Naive thymus-derived CD4-positive, alpha-beta T cell (primary cell): ENCODE measurements around the gene PTPRE. TPM values are rescaled to one million over a fixed set of nuclear protein-coding genes. Genes with fewer than 3 reads are reported as not detected.

Source experiments
- ATAC-seq: fragments of 150-1000 bp; cut with Tn5 transposase; 2 replicates; pipeline ENCODE4 v1.10.0; 2021; ENCODE audit warnings: mild to moderate bottlenecking, moderate library complexity
- CTCF ChIA-PET: fragments of 350-600 bp; sonication (Branson Sonifier 250); formaldehyde crosslinking; loops from one replicate; lab custom pipeline; 2021; ENCODE audit warnings: antibody characterized with exemption; lab: Charles Lee
- POLR2A ChIA-PET: fragments of 350-600 bp; sonication (Branson Sonifier 250); formaldehyde crosslinking; loops from one replicate; lab custom pipeline; 2021; ENCODE audit warnings: antibody characterized with exemption, inconsistent platforms; lab: Charles Lee
- DNase-seq, 9 donors: peaks; one replicate each; pipeline versions ENCODE4 v3.0.0 to v3.0.0-alpha.2; 2020 to 2022; ENCODE audit warnings: mixed read lengths in 1 of 9
- H3K27ac ChIP-seq: one replicate; pipeline ENCODE4 v1.7.0; 2013; ENCODE audit warnings: mild to moderate bottlenecking, low read depth, low read length, moderate library complexity
- H3K27me3 ChIP-seq, 2 donors: one replicate each; pipeline ENCODE4 v1.7.0; 2013; ENCODE audit warnings: low read length in 2 of 2, mild to moderate bottlenecking in 2 of 2, moderate library complexity in 2 of 2; ENCODE audit not compliant: control insufficient read depth in 2 of 2, insufficient read depth in 2 of 2
- H3K36me3 ChIP-seq, 3 experiments: 1 replicate in 2 of 3; 2 replicates in 1 of 3; pipeline ENCODE4 v1.7.0; 2013; ENCODE audit warnings: low read length in 3 of 3, mild to moderate bottlenecking in 3 of 3, moderate library complexity in 1 of 3; ENCODE audit not compliant: insufficient read depth in 3 of 3, control insufficient read depth in 2 of 3
- H3K4me1 ChIP-seq, 2 donors: one replicate each; pipeline ENCODE4 v1.7.0; 2013; ENCODE audit warnings: low read length in 2 of 2, mild to moderate bottlenecking in 2 of 2, moderate library complexity in 1 of 2; ENCODE audit not compliant: control insufficient read depth in 2 of 2, insufficient read depth in 2 of 2
- H3K4me3 ChIP-seq: 2 replicates; pipeline ENCODE4 v1.7.0; 2013; ENCODE audit warnings: mild to moderate bottlenecking, low read length
- H3K9me3 ChIP-seq, 3 experiments: 1 replicate in 2 of 3; 2 replicates in 1 of 3; pipeline ENCODE4 v1.7.0; 2013; ENCODE audit warnings: low read length in 3 of 3; ENCODE audit not compliant: control insufficient read depth in 2 of 3
- H3K27ac Mint-ChIP-seq, 9 donors: one replicate each; pipeline ENCODE4 v1.8.0; 2020 to 2022; ENCODE audit warnings: mixed read lengths in 9 of 9, mild to moderate bottlenecking in 8 of 9, moderate library complexity in 5 of 9, inconsistent platforms in 2 of 9
- H3K27me3 Mint-ChIP-seq, 5 donors: one replicate each; pipeline ENCODE4 v1.8.0; 2021 to 2022; ENCODE audit warnings: mixed read lengths in 5 of 5, mild to moderate bottlenecking in 1 of 5
- H3K36me3 Mint-ChIP-seq, 5 donors: one replicate each; pipeline ENCODE4 v1.8.0; 2020 to 2022; ENCODE audit warnings: mixed read lengths in 5 of 5, mild to moderate bottlenecking in 3 of 5, inconsistent platforms in 1 of 5
- H3K4me1 Mint-ChIP-seq, 7 donors: one replicate each; pipeline ENCODE4 v1.8.0; 2020 to 2022; ENCODE audit warnings: mixed read lengths in 7 of 7, mild to moderate bottlenecking in 3 of 7, inconsistent platforms in 1 of 7
- H3K4me3 Mint-ChIP-seq, 10 donors: one replicate each; pipeline ENCODE4 v1.8.0; 2020 to 2022; ENCODE audit warnings: mild to moderate bottlenecking in 10 of 10, mixed read lengths in 10 of 10, moderate library complexity in 6 of 10, inconsistent platforms in 2 of 10
- H3K9me3 Mint-ChIP-seq, 11 donors: one replicate each; pipeline ENCODE4 v1.8.0; 2020 to 2022; ENCODE audit warnings: mixed read lengths in 11 of 11, mild to moderate bottlenecking in 4 of 11, inconsistent platforms in 1 of 11, moderate library complexity in 1 of 11
- intact Hi-C, 2 donors: fragments of 100-400 bp; cut with micrococcal nuclease; formaldehyde crosslinking; loops; one replicate each; pipeline ENCODE4 v1.15.1; 2023
- polyA plus RNA-seq, 2 donors: library from polyadenylated mRNA; unstranded; fragments of 300-500 nt; fragmentation: Illumina TruSeq; gene quantifications; one replicate each; pipeline ENCODE4 v1.2.3, GENCODE V29; 2021
- total RNA-seq, 6 experiments: library from RNA in 5 of 6; stranded (reverse) in 5 of 6; gene quantifications; 1 replicate in 5 of 6; 2 replicates in 1 of 6; pipeline ENCODE4 v1.2.3 and lab custom pipeline; 2021 to 2026

PTPRE gene
- total and polyA plus RNA-seq, 7 experiments from 2014 or later = 6.6 to 237 (median 27.9) TPM

GRCh38 chr10:128095753-128096469 lies 189.0 kb downstream of the PTPRE start:
- Histone ChIP-seq H3K27me3 (no peaks in the 10 kb centered on the region), H3K9me3 (no peaks in the 10 kb centered on the region), H3K36me3 (no peaks in the 10 kb centered on the region), H3K4me3 (peak overlapping the region; percentile 2), H3K4me1 (peaks cover 9 to 25% of the 10 kb centered on the region in 2 donors), H3K27ac (no peak overlapping the region)
- peaks cover 0 to 22% (median 0%) of the 10 kb centered on the region in 5 donors for H3K36me3 Mint-ChIP-seq
- intact Hi-C loops = loop anchor here in 1 of 2 donors (2.0 kb wide), 1 partner anchor 31 kb away; the partner anchor contains the start of gene MKI67
- ChIA-PET POLR2A (interaction anchor here (0.6 kb wide), 1 partner anchor 61 kb away, joined by 4 read pairs; no protein-coding TSS in a partner anchor), CTCF (interaction anchor here (1.0 kb wide), 1 partner anchor 61 kb away, joined by 3 read pairs; no protein-coding TSS in a partner anchor)
- peaks cover 12 to 41% (median 13%) of the 10 kb centered on the region in 7 donors for H3K4me1 Mint-ChIP-seq
- H3K27ac Mint-ChIP-seq = peak overlapping the region in 1 of 9 donors; percentile 83
- no peaks in the 10 kb centered on the region for H3K27me3 Mint-ChIP-seq
- DNase-seq (no peak), ATAC-seq (peak; percentile 64)
- no peaks in the 10 kb centered on the region for H3K9me3 Mint-ChIP-seq
- peak overlapping the region in 4 of 10 donors; percentile 23 to 69 (median 48) for H3K4me3 Mint-ChIP-seq

GRCh38 chr10:128096486-128097199 lies 189.7 kb downstream of the PTPRE start:
- Histone ChIP-seq H3K36me3 (no peaks in the 10 kb centered on the region), H3K9me3 (no peaks in the 10 kb centered on the region), H3K27ac (no peak overlapping the region), H3K4me3 (no peak overlapping the region), H3K4me1 (peaks cover 9 to 25% of the 10 kb centered on the region in 2 donors), H3K27me3 (no peaks in the 10 kb centered on the region)
- Mint-ChIP-seq H3K4me1 (peaks cover 12 to 47% (median 20%) of the 10 kb centered on the region in 7 donors), H3K36me3 (peaks cover 0 to 25% (median 0%) of the 10 kb centered on the region in 5 donors), H3K27me3 (no peaks in the 10 kb centered on the region), H3K27ac (peak overlapping the region in 1 of 9 donors; percentile 79), H3K9me3 (no peaks in the 10 kb centered on the region), H3K4me3 (peak overlapping the region in 4 of 10 donors; percentile 23 to 69 (median 48))
- POLR2A ChIA-PET = interaction anchor here (0.6 kb wide), 1 partner anchor 62 kb away, joined by 4 read pairs; no protein-coding TSS in a partner anchor
- intact Hi-C loops = loop anchor here in 1 of 2 donors (2.0 kb wide), 1 partner anchor 30 kb away; the partner anchor contains the start of gene MKI67
- ATAC-seq = no peak
- CTCF ChIA-PET = no interaction called here
- no peak for DNase-seq

GRCh38 chr10:128097783-128098182 lies 190.9 kb downstream of the PTPRE start:
- Histone ChIP-seq H3K36me3 (no peaks in the 10 kb centered on the region), H3K9me3 (no peaks in the 10 kb centered on the region), H3K4me3 (no peak overlapping the region), H3K27me3 (no peaks in the 10 kb centered on the region), H3K27ac (no peak overlapping the region), H3K4me1 (peaks cover 18 to 35% of the 10 kb centered on the region in 2 donors)
- no peak for ATAC-seq
- ChIA-PET CTCF (no interaction called here), POLR2A (interaction anchor here (0.6 kb wide), 1 partner anchor 17 kb away, joined by 5 read pairs; no protein-coding TSS in a partner anchor)
- intact Hi-C loops = loop anchor here in 1 of 2 donors (2.0 kb wide), 1 partner anchor 29 kb away; the partner anchor contains the start of gene MKI67
- no peaks in the 10 kb centered on the region for H3K27me3 Mint-ChIP-seq
- H3K27ac Mint-ChIP-seq = peak overlapping the region in 1 of 9 donors; percentile 68
- H3K36me3 Mint-ChIP-seq = peaks cover 0 to 25% (median 0%) of the 10 kb centered on the region in 5 donors
- no peak for DNase-seq
- H3K4me1 Mint-ChIP-seq = peaks cover 17 to 56% (median 24%) of the 10 kb centered on the region in 7 donors
- H3K4me3 Mint-ChIP-seq = peak overlapping the region in 1 of 10 donors; percentile 63
- no peaks in the 10 kb centered on the region for H3K9me3 Mint-ChIP-seq

GRCh38 chr10:128098631-128099030 lies 191.7 kb downstream of the PTPRE start:
- H3K27me3 ChIP-seq = no peaks in the 10 kb centered on the region
- DNase-seq = no peak
- Mint-ChIP-seq H3K4me3 (peak overlapping the region in 1 of 10 donors; percentile 63), H3K27me3 (no peaks in the 10 kb centered on the region), H3K27ac (peak overlapping the region in 2 of 9 donors; percentile 43 to 59), H3K4me1 (peaks cover 20 to 63% (median 33%) of the 10 kb centered on the region in 7 donors), H3K36me3 (peaks cover 0 to 31% (median 0%) of the 10 kb centered on the region in 5 donors), H3K9me3 (no peaks in the 10 kb centered on the region)
- no peak for ATAC-seq
- CTCF ChIA-PET = no interaction called here
- no peaks in the 10 kb centered on the region for H3K9me3 ChIP-seq
- peaks cover 26 to 44% of the 10 kb centered on the region in 2 donors for H3K4me1 ChIP-seq
- intact Hi-C loops = no loop called here
- no peak overlapping the region for H3K4me3 ChIP-seq
- H3K27ac ChIP-seq = no peak overlapping the region
- POLR2A ChIA-PET = no interaction called here
- H3K36me3 ChIP-seq = no peaks in the 10 kb centered on the region

GRCh38 chr10:128099901-128100300 lies 193.0 kb downstream of the PTPRE start:
- Histone ChIP-seq H3K4me1 (peaks cover 38 to 56% of the 10 kb centered on the region in 2 donors), H3K27ac (no peak overlapping the region), H3K9me3 (no peaks in the 10 kb centered on the region), H3K36me3 (no peaks in the 10 kb centered on the region), H3K4me3 (no peak overlapping the region), H3K27me3 (no peaks in the 10 kb centered on the region)
- Mint-ChIP-seq H3K4me1 (peaks cover 19 to 69% (median 38%) of the 10 kb centered on the region in 7 donors), H3K27ac (no peak overlapping the region), H3K9me3 (no peaks in the 10 kb centered on the region), H3K27me3 (no peaks in the 10 kb centered on the region), H3K36me3 (peaks cover 0 to 37% (median 0%) of the 10 kb centered on the region in 5 donors), H3K4me3 (peak overlapping the region in 1 of 10 donors; percentile 63)
- DNase-seq (no peak), ATAC-seq (no peak)
- intact Hi-C loops = no loop called here
- ChIA-PET POLR2A (no interaction called here), CTCF (no interaction called here)

GRCh38 chr10:128101901-128102300 lies 195.0 kb downstream of the PTPRE start:
- Mint-ChIP-seq H3K27ac (peak overlapping the region in 2 of 9 donors; percentile 59 to 76), H3K4me1 (peaks cover 7 to 49% (median 21%) of the 10 kb centered on the region in 7 donors), H3K27me3 (no peaks in the 10 kb centered on the region), H3K4me3 (no peak overlapping the region), H3K9me3 (no peaks in the 10 kb centered on the region), H3K36me3 (peaks cover 0 to 30% (median 0%) of the 10 kb centered on the region in 5 donors)
- Histone ChIP-seq H3K4me3 (no peak overlapping the region), H3K27me3 (no peaks in the 10 kb centered on the region), H3K9me3 (no peaks in the 10 kb centered on the region), H3K36me3 (no peaks in the 10 kb centered on the region), H3K27ac (no peak overlapping the region), H3K4me1 (peaks cover 29 to 37% of the 10 kb centered on the region in 2 donors)
- intact Hi-C loops = no loop called here
- ATAC-seq (no peak), DNase-seq (no peak)
- ChIA-PET POLR2A (no interaction called here), CTCF (no interaction called here)
